Measurements from ENCODE around the gene CDC14A.

The CDC14A gene

GRCh38 chr1:100523038-100523652, 170.8 kb downstream of the CDC14A start:
- Histone ChIP-seq H3K4me3 (no peak overlapping the region), H3K36me3 (no peaks in the 10 kb centered on the region), H3K9me3 (no peaks in the 10 kb centered on the region), H3K27me3 (no peaks in the 10 kb centered on the region), H3K27ac (no peak overlapping the region), H3K4me1 (peaks cover 0 to 20% (median 7%) of the 10 kb centered on the region in 4 donors)
- no peak for DNase-seq
- TF ChIP-seq CTCF (IDR thresholded peaks at IDR 0.05): no peak
- intact Hi-C loops (cut with DNase I; ENCODE audit: low total_unique reads): no loop called here

GRCh38 chr1:100524355-100524754, 172.0 kb downstream of the CDC14A start:
- no peaks in the 10 kb centered on the region for H3K27me3 ChIP-seq
- H3K4me1 ChIP-seq: peaks cover 0 to 32% (median 9%) of the 10 kb centered on the region in 4 donors
- H3K36me3 ChIP-seq: no peaks in the 10 kb centered on the region
- peak overlapping the region; percentile 38 to 50 for H3K27ac ChIP-seq
- no peak overlapping the region for H3K4me3 ChIP-seq
- intact Hi-C loops (cut with DNase I; ENCODE audit: low total_unique reads): no loop called here
- no peaks in the 10 kb centered on the region for H3K9me3 ChIP-seq
- no peak for DNase-seq
- no peak for TF ChIP-seq CTCF (IDR thresholded peaks at IDR 0.05)

GRCh38 chr1:100526894-100527293, 174.6 kb downstream of the CDC14A start:
- H3K4me1 ChIP-seq: peaks cover 0 to 45% (median 13%) of the 10 kb centered on the region in 4 donors
- H3K27ac ChIP-seq: no peak overlapping the region
- no peaks in the 10 kb centered on the region for H3K27me3 ChIP-seq
- no peak for DNase-seq
- TF ChIP-seq CTCF (IDR thresholded peaks at IDR 0.05): no peak
- H3K4me3 ChIP-seq: no peak overlapping the region
- H3K36me3 ChIP-seq: no peaks in the 10 kb centered on the region
- intact Hi-C loops (cut with DNase I; ENCODE audit: low total_unique reads): no loop called here
- H3K9me3 ChIP-seq: no peaks in the 10 kb centered on the region

GRCh38 chr1:100528871-100529270, 176.6 kb downstream of the CDC14A start:
- H3K27ac ChIP-seq: peak overlapping the region in 1 of 2 donors; percentile 34
- H3K4me1 ChIP-seq: peaks cover 0 to 40% (median 13%) of the 10 kb centered on the region in 4 donors
- H3K9me3 ChIP-seq: no peaks in the 10 kb centered on the region
- no peaks in the 10 kb centered on the region for H3K36me3 ChIP-seq
- TF ChIP-seq CTCF (IDR thresholded peaks at IDR 0.05): no peak
- H3K27me3 ChIP-seq: no peaks in the 10 kb centered on the region
- H3K4me3 ChIP-seq: no peak overlapping the region
- intact Hi-C loops (cut with DNase I; ENCODE audit: low total_unique reads): no loop called here
- no peak for DNase-seq

GRCh38 chr1:100530141-100530540, 177.8 kb downstream of the CDC14A start:
- no peak for TF ChIP-seq CTCF (IDR thresholded peaks at IDR 0.05)
- no peaks in the 10 kb centered on the region for H3K27me3 ChIP-seq
- H3K4me3 ChIP-seq: no peak overlapping the region
- H3K4me1 ChIP-seq: peaks cover 0 to 28% (median 6%) of the 10 kb centered on the region in 4 donors
- intact Hi-C loops (cut with DNase I; ENCODE audit: low total_unique reads): no loop called here
- H3K36me3 ChIP-seq: no peaks in the 10 kb centered on the region
- no peaks in the 10 kb centered on the region for H3K9me3 ChIP-seq
- no peak for DNase-seq
- H3K27ac ChIP-seq: no peak overlapping the region

Data from tibial artery (tissue), 4 donors.